H1 (cell line): ENCODE measurements around the gene OSGEP. TPM values are rescaled to one million over a fixed set of nuclear protein-coding genes. Genes with fewer than 3 reads are reported as not detected.

ENCODE experiments used
- polyA plus RNA-seq, 7 experiments: library from polyadenylated mRNA; depleted of rRNA in 3 of 7; stranded (reverse) in 5 of 7; unstranded in 2 of 7; fragments of >200 nt in 5 of 7; fragments of 200-250 nt in 2 of 7; gene quantifications; 1 replicate in 5 of 7; 2 replicates in 1 of 7; 4 replicates in 1 of 7; pipeline versions ENCODE4 v1.2.1 to v1.2.3, GENCODE V29; 2011 to 2013; ENCODE audit warnings: missing spikeins in 2 of 7, mixed read lengths in 2 of 7
- total RNA-seq: library from RNA; stranded (reverse); fragmentation: NEBNext Ultra II Directional; extraction: Animal tissue kit (Norgen Biotek cat#: 25700); gene quantifications from 2 replicates; pipeline ENCODE4 v1.2.1, GENCODE V29; 2021
- TF ChIP-seq, protein P1 (sequence below): fragments of 300-600 bp; sonication (generic); IDR thresholded peaks from 2 replicates; pipeline ENCODE4 v1.7.1; 2012; ENCODE audit warnings: low read length, moderate library complexity, mild to moderate bottlenecking, inconsistent platforms; ENCODE audit not compliant: insufficient replicate concordance

OSGEP gene
- total and polyA plus RNA-seq, 2 of the 8 experiments (the other 6 are each of a cell fraction or from before 2014, with no cell fraction given), result 34.4 to 78.6 TPM

DNA sequence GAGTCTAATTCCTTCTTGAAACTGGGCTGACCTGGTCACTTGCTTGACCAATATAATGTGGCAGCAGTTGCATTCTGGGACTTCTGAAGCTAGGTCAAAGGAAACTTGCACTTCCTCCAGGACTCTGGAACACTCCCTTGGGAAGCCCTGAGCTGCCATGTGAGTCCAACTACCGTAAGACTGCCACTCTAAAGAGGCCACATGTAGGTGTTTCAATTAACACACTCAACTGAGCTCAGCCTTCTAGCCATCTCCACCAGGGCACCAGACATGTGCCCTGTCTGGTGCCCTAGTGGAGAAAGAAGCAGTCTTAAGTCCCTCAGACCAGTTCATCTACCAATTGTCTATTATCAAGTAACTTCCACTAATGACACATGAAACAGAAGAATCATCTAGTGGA, 35.2 kb downstream of the OSGEP start (continued):
- TF ChIP-seq, protein P1, sequence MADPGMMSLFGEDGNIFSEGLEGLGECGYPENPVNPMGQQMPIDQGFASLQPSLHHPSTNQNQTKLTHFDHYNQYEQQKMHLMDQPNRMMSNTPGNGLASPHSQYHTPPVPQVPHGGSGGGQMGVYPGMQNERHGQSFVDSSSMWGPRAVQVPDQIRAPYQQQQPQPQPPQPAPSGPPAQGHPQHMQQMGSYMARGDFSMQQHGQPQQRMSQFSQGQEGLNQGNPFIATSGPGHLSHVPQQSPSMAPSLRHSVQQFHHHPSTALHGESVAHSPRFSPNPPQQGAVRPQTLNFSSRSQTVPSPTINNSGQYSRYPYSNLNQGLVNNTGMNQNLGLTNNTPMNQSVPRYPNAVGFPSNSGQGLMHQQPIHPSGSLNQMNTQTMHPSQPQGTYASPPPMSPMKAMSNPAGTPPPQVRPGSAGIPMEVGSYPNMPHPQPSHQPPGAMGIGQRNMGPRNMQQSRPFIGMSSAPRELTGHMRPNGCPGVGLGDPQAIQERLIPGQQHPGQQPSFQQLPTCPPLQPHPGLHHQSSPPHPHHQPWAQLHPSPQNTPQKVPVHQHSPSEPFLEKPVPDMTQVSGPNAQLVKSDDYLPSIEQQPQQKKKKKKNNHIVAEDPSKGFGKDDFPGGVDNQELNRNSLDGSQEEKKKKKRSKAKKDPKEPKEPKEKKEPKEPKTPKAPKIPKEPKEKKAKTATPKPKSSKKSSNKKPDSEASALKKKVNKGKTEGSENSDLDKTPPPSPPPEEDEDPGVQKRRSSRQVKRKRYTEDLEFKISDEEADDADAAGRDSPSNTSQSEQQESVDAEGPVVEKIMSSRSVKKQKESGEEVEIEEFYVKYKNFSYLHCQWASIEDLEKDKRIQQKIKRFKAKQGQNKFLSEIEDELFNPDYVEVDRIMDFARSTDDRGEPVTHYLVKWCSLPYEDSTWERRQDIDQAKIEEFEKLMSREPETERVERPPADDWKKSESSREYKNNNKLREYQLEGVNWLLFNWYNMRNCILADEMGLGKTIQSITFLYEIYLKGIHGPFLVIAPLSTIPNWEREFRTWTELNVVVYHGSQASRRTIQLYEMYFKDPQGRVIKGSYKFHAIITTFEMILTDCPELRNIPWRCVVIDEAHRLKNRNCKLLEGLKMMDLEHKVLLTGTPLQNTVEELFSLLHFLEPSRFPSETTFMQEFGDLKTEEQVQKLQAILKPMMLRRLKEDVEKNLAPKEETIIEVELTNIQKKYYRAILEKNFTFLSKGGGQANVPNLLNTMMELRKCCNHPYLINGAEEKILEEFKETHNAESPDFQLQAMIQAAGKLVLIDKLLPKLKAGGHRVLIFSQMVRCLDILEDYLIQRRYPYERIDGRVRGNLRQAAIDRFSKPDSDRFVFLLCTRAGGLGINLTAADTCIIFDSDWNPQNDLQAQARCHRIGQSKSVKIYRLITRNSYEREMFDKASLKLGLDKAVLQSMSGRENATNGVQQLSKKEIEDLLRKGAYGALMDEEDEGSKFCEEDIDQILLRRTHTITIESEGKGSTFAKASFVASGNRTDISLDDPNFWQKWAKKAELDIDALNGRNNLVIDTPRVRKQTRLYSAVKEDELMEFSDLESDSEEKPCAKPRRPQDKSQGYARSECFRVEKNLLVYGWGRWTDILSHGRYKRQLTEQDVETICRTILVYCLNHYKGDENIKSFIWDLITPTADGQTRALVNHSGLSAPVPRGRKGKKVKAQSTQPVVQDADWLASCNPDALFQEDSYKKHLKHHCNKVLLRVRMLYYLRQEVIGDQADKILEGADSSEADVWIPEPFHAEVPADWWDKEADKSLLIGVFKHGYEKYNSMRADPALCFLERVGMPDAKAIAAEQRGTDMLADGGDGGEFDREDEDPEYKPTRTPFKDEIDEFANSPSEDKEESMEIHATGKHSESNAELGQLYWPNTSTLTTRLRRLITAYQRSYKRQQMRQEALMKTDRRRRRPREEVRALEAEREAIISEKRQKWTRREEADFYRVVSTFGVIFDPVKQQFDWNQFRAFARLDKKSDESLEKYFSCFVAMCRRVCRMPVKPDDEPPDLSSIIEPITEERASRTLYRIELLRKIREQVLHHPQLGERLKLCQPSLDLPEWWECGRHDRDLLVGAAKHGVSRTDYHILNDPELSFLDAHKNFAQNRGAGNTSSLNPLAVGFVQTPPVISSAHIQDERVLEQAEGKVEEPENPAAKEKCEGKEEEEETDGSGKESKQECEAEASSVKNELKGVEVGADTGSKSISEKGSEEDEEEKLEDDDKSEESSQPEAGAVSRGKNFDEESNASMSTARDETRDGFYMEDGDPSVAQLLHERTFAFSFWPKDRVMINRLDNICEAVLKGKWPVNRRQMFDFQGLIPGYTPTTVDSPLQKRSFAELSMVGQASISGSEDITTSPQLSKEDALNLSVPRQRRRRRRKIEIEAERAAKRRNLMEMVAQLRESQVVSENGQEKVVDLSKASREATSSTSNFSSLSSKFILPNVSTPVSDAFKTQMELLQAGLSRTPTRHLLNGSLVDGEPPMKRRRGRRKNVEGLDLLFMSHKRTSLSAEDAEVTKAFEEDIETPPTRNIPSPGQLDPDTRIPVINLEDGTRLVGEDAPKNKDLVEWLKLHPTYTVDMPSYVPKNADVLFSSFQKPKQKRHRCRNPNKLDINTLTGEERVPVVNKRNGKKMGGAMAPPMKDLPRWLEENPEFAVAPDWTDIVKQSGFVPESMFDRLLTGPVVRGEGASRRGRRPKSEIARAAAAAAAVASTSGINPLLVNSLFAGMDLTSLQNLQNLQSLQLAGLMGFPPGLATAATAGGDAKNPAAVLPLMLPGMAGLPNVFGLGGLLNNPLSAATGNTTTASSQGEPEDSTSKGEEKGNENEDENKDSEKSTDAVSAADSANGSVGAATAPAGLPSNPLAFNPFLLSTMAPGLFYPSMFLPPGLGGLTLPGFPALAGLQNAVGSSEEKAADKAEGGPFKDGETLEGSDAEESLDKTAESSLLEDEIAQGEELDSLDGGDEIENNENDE, result no peak
